Activated CD8-positive, alpha-beta memory T cell treated with anti-CD3 and anti-CD28 coated beads, Interleukin-2, amount 10 ng/mL, durations not matched to agents 7 days and 5 days (primary cell): ENCODE results near the gene RLF. TPM values are rescaled to one million over a fixed set of nuclear protein-coding genes. Genes with fewer than 3 reads are reported as not detected.
"Not testable (repeated sequence)": the region's sequence is repeated elsewhere in the genome, so short reads cannot be mapped to it uniquely, and the experiment has no call there.

Experiments
- ATAC-seq: fragments of 150-1000 bp; cut with Tn5 transposase; one replicate; pipeline ENCODE4 v1.10.0; 2021; ENCODE audit warnings: moderate library complexity
- CTCF ChIA-PET: fragments of 350-600 bp; sonication (Branson Sonifier 250); formaldehyde crosslinking; loops from one replicate; lab custom pipeline; 2021; ENCODE audit warnings: antibody characterized with exemption; lab: Charles Lee
- DNase-seq: peaks from one replicate; pipeline ENCODE4 v3.0.0-alpha.2; 2020
- H3K27ac Mint-ChIP-seq: one replicate; pipeline ENCODE4 v1.8.0; 2021; ENCODE audit warnings: mild to moderate bottlenecking, mixed read lengths
- H3K27me3 Mint-ChIP-seq: one replicate; pipeline ENCODE4 v1.8.0; 2021; ENCODE audit warnings: mixed read lengths
- H3K36me3 Mint-ChIP-seq: one replicate; pipeline ENCODE4 v1.8.0; 2021; ENCODE audit warnings: mild to moderate bottlenecking, mixed read lengths
- H3K4me1 Mint-ChIP-seq: one replicate; pipeline ENCODE4 v1.8.0; 2021; ENCODE audit warnings: mixed read lengths
- H3K4me3 Mint-ChIP-seq: one replicate; pipeline ENCODE4 v1.8.0; 2021; ENCODE audit warnings: mild to moderate bottlenecking, moderate library complexity, mixed read lengths
- H3K9me3 Mint-ChIP-seq: one replicate; pipeline ENCODE4 v1.8.0; 2022; ENCODE audit warnings: low read depth, mixed read lengths
- total RNA-seq, 2 experiments: library from RNA; stranded (reverse); gene quantifications; one replicate each; pipeline ENCODE4 v1.2.3, GENCODE V29; 2021

The RLF gene
- total RNA-seq, 2 experiments from 2014 or later = 18.8 to 21.4 TPM

DNA sequence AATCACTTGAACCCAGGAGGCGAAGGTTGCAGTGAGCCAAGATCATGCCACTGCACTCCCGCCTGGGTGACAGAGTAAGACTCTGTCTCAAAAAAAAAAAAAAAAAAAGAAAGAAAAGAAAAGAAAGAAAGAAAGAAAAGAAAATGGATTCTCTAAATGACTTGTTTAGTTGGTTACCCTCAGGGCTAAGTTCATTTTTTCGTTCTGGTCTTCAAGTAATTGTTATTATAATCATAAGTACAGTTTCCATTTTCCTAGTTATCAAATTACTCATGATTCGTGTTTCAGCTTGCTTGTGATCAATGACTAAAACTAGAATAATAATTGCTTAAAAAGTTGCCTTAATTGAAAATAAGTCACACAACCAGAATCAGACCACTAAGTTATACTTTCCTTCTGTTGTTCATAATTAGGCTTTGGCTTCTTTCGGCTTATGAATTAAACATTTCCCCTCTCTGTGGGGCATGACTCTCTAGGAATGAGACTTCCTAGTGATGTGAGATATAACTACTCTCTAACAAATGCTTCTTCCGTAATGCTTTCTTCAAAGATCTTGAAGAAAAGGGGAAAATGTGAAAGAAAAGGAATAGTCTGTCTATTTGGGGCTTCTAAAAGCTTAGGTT is 9.6 kb upstream of the RLF start:
- Mint-ChIP-seq H3K9me3 (no peaks in the 10 kb centered on the region), H3K27ac (no peak overlapping the region), H3K36me3 (no peaks in the 10 kb centered on the region), H3K4me3 (no peak overlapping the region), H3K27me3 (peaks cover 19% of the 10 kb centered on the region), H3K4me1 (peaks cover 13% of the 10 kb centered on the region)
- no peak for ATAC-seq
- CTCF ChIA-PET = interaction anchor here (0.6 to 9.4 kb wide), 26 partner anchors 9 to 471 kb away, joined by 3 to 216 read pairs (median 7); partner anchors contain the start of genes COL9A2, PPT1 and RLF
- no peak for DNase-seq

DNA sequence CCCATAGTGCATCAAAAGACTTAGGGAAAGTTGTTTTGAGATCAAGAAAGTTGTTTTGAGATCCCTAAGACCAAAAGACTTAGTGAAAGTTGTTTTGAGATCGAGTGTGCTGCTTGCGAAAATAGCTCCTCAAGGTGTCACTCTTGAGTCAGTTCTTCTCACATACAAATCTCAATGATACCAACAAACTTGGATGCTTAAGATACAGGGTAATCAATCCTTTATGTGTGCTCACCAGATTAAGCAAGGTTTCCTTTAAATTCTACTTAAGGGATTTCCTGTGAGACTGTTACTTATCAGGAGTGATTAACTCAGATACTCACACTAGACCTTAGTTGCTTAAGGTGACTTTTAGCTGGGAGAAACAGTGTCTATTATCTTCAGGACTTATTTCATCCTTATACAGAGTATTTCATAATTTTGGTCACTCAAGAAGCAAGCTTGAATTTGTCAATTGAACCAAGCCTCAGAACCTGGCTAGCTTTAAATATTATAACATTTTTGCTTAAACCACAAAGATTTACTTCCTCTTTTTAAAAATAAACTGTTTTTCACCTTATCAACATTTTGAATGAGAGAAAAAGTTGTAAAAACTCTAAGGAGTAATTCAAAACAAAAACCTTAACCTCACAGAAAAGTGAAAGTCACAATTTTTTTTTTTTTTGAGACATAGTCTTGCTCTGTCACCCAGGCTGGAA is 8.0 kb upstream of the RLF start:
- Mint-ChIP-seq H3K4me1 (peaks cover 11% of the 10 kb centered on the region), H3K9me3 (no peaks in the 10 kb centered on the region), H3K4me3 (no peak overlapping the region), H3K27me3 (peaks cover 4% of the 10 kb centered on the region), H3K36me3 (no peaks in the 10 kb centered on the region), H3K27ac (no peak overlapping the region)
- CTCF ChIA-PET = interaction anchor here (0.6 to 9.4 kb wide), 58 partner anchors 9 to 398 kb away, joined by 3 to 216 read pairs (median 5); partner anchors contain the start of genes COL9A2, PPT1, RLF and SMAP2
- peak; percentile 48 for DNase-seq
- ATAC-seq = peak; percentile 86

DNA sequence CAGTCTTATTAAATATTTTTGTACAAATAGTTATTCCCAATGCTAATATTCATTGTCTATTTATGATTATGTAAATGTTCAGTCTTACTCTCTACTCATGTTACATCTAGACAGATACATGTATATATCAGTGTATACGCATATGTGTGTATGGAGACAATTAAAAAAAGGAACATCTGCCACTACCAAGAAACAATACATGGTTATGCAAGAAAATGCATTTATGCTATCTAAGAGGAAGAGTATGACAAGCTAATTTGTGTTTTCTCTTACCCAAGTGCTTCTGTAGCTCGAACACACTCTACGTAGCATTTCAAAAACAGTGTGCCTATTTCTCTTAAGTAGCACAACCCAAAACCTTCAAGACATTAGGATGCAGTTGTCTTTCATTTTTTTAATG is 6.1 kb upstream of the RLF start:
- ATAC-seq (no peak), DNase-seq (no peak)
- no peaks in the 10 kb centered on the region for H3K36me3 Mint-ChIP-seq
- no peaks in the 10 kb centered on the region for H3K9me3 Mint-ChIP-seq
- no peak overlapping the region for H3K27ac Mint-ChIP-seq
- no peak overlapping the region for H3K4me3 Mint-ChIP-seq
- H3K27me3 Mint-ChIP-seq = no peaks in the 10 kb centered on the region
- CTCF ChIA-PET = interaction anchor here (0.6 to 9.4 kb wide), 12 partner anchors 12 to 314 kb away, joined by 3 to 216 read pairs (median 4); partner anchors contain the start of gene COL9A2
- peaks cover 11% of the 10 kb centered on the region for H3K4me1 Mint-ChIP-seq

DNA sequence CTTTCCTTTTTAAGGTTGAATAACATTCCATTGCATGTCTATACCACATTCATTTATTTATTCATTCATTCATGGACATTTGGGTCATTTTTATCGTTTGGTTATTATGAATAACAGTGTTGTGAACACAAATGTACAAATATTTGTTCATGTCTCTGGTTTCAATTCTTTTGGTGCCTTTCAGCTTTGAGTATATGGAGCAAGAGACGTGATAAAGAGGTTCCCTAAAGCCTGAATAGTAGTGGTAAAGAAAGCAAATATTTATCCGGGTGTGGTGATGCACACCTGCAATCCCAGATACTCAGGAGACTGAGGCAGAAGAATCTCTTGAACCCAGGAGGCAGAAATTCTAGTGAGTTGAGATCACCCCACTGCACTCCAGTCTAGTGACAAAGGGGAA is 5.3 kb upstream of the RLF start:
- Mint-ChIP-seq H3K36me3 (no peaks in the 10 kb centered on the region), H3K27ac (no peak overlapping the region), H3K4me1 (peaks cover 14% of the 10 kb centered on the region), H3K27me3 (no peaks in the 10 kb centered on the region), H3K4me3 (no peak overlapping the region), H3K9me3 (no peaks in the 10 kb centered on the region)
- ATAC-seq (no peak), DNase-seq (no peak)
- CTCF ChIA-PET = interaction anchor here (0.8 to 9.4 kb wide), 6 partner anchors 13 to 249 kb away, joined by 3 to 216 read pairs (median 36); partner anchors contain the start of gene COL9A2

DNA sequence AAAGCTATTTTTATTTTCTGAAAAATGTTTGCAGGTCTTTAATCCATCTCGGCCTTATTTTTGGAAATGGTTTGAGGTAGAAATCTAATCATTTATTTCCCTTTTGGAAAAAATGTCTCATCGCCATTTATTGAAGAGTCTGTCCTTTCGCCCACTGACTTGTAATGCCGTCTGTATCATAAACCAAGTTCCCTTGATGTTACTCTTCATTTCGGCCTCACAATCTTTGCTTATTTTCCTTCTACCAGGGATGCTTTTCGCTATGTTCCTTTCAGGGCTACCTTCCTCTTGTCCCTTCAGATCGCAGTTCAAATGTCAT is 422 bp upstream of the RLF start:
- DNase-seq (no peak), ATAC-seq (no peak)
- peaks cover 6% of the 10 kb centered on the region for H3K4me1 Mint-ChIP-seq
- H3K36me3 Mint-ChIP-seq = peaks cover 8% of the 10 kb centered on the region
- CTCF ChIA-PET = interaction anchor here (0.7 to 3.8 kb wide), 9 partner anchors 8 to 244 kb away, joined by 3 to 28 read pairs (median 4); partner anchors contain the start of gene COL9A2
- no peaks in the 10 kb centered on the region for H3K27me3 Mint-ChIP-seq
- H3K27ac Mint-ChIP-seq = no peak overlapping the region
- H3K9me3 Mint-ChIP-seq = no peaks in the 10 kb centered on the region
- H3K4me3 Mint-ChIP-seq = no peak overlapping the region

DNA sequence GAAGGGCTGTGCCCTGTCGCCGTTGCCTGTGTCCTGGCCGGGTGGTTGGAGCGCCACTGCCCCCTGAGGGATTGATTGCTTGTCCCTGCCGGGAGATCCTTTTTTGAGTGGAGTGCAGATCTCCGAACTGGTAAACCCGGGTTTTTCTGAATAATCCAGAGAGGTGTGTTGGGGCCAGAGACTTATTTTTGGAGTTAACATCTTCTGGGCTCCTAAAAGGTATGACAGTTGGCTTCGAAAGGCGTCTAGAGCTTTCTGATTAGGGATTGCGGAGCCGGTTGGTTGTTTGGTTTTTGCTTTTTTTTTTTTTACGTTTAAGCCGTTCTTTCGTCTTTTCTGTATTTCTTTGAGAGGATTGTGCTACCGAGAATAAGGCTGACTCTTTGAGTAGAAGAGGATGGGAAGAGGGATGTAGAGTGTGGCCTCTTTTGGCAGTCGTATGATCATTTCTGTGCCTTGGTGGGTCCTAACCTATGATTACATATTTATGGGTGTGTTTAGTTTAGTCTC is 756 bp downstream of the RLF start:
- Mint-ChIP-seq H3K9me3 (no peaks in the 10 kb centered on the region), H3K27ac (no peak overlapping the region), H3K4me3 (no peak overlapping the region), H3K4me1 (peaks cover 12% of the 10 kb centered on the region), H3K27me3 (no peaks in the 10 kb centered on the region), H3K36me3 (peaks cover 12% of the 10 kb centered on the region)
- CTCF ChIA-PET = interaction anchor here (1.1 to 3.8 kb wide), 13 partner anchors 9 to 243 kb away, joined by 3 to 28 read pairs (median 4); partner anchors contain the start of gene COL9A2
- ATAC-seq (no peak), DNase-seq (no peak)

DNA sequence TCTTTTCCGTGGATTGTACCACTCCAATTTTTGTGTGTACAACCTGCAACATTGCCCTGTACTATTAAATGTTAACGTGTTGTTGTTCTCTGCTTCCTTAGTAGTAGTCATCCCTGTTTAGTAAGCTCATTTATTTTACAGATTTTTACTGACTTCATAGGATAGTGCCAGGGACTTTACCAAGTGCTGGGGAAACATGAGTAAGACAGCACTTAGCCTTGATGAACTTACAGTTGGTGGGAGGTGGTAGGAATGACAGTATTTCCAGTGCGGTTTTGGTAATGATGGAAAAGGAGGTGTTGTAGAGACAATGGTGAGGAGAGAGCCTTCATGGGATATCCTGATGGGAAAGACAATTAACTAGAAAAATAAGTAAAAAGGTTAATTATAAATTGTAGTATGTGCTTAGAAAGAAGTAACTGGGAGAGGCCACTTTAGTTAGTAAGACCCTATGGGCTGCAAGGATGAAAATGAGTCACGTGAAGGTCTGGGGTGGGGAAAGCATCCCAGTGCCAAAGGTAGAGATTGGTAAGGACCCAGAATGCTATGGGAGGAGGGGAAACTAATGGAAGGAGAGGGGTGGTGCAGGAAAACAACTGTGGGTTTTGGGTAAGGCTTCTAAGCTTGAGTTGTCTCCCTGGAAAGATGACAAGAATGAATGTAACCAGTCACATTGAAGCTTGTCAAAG is 1.7 kb downstream of the RLF start:
- Mint-ChIP-seq H3K27me3 (no peaks in the 10 kb centered on the region), H3K4me3 (no peak overlapping the region), H3K4me1 (peaks cover 19% of the 10 kb centered on the region), H3K36me3 (peaks cover 18% of the 10 kb centered on the region), H3K27ac (no peak overlapping the region), H3K9me3 (no peaks in the 10 kb centered on the region)
- CTCF ChIA-PET = interaction anchor here (1.2 to 3.8 kb wide), 11 partner anchors 10 to 241 kb away, joined by 3 to 28 read pairs (median 4); partner anchors contain the start of genes COL9A2 and ZMPSTE24
- DNase-seq = no peak
- no peak for ATAC-seq

DNA sequence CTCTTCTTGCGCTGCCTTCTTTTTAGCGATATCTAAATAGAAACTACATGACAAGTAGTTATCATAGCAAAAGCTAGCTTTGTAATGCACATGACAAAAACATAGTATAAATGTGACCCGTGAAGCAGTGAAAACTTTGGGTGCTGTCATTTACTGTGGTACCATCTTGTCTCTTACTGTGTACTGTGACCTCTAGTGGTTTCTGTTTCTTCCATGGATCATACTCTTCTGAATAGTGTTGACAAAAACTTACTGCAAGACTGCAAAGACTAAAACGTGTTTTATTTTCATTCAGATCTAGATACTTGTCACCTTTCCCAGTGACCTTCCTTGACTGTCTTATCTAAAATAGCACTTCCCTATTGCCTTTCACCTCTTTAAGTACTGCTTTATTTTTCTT is 6.1 kb downstream of the RLF start:
- no peak overlapping the region for H3K4me3 Mint-ChIP-seq
- DNase-seq (no peak), ATAC-seq (no peak)
- no peak overlapping the region for H3K27ac Mint-ChIP-seq
- no peaks in the 10 kb centered on the region for H3K27me3 Mint-ChIP-seq
- no peaks in the 10 kb centered on the region for H3K9me3 Mint-ChIP-seq
- CTCF ChIA-PET = interaction anchor here (1.4 kb wide), 1 partner anchor 21 kb away, joined by 4 read pairs; no protein-coding TSS in a partner anchor
- peaks cover 19% of the 10 kb centered on the region for H3K36me3 Mint-ChIP-seq
- H3K4me1 Mint-ChIP-seq = peaks cover 17% of the 10 kb centered on the region

DNA sequence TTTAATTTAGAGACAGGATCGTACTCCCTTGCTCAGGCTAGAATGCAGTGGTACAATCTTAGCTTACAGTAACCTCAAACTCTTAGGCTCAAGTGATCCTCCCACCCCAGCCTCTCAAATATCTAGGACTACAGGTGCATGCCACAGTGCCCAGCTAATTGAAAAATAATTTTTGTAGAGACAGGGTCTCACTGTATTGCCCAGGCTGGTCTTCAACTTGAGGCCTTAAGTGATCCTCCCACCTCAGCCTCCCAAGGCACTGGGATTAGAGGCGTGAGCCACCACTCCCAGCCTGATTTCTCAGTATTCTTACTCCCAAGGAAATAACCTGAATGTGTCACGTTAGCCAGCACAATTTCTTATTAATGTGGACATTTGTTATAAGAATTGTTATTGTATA is 9.8 kb downstream of the RLF start:
- peaks cover 28% of the 10 kb centered on the region for H3K4me1 Mint-ChIP-seq
- no peaks in the 10 kb centered on the region for H3K9me3 Mint-ChIP-seq
- no peaks in the 10 kb centered on the region for H3K27me3 Mint-ChIP-seq
- DNase-seq = no peak
- ATAC-seq = no peak
- CTCF ChIA-PET = interaction anchor here (0.9 to 2.5 kb wide), 5 partner anchors 15 to 168 kb away, joined by 3 to 12 read pairs (median 4); no protein-coding TSS in a partner anchor
- no peak overlapping the region for H3K27ac Mint-ChIP-seq
- peaks cover 13% of the 10 kb centered on the region for H3K36me3 Mint-ChIP-seq
- no peak overlapping the region for H3K4me3 Mint-ChIP-seq

DNA sequence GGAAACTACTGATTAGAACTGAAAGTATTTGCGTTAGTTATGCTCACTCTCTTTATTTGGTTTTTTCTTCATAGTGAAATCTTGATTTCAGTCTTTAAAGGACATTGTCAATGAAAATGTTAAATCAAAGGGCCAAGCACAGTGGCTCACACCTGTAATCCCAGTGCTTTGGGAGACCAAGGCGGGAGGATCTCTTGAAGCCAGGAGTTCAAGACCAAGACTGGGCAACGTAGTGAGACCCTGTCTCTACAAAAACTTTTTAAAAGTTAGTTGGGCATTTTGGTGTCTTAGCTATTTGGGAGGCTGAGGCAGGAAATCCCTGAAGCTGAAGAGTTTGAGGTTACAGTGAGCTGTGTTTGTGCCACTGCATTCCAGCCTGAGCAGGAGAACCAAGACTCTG is 13.6 kb downstream of the RLF start:
- Mint-ChIP-seq H3K27me3 (no peaks in the 10 kb centered on the region), H3K36me3 (peaks cover 17% of the 10 kb centered on the region), H3K9me3 (no peaks in the 10 kb centered on the region), H3K4me3 (no peak overlapping the region), H3K27ac (no peak overlapping the region), H3K4me1 (peaks cover 35% of the 10 kb centered on the region)
- DNase-seq (no peak), ATAC-seq (no peak)
- CTCF ChIA-PET = interaction anchor here (0.6 to 1.4 kb wide), 2 partner anchors 22 to 99 kb away, joined by 3 to 5 read pairs; no protein-coding TSS in a partner anchor

DNA sequence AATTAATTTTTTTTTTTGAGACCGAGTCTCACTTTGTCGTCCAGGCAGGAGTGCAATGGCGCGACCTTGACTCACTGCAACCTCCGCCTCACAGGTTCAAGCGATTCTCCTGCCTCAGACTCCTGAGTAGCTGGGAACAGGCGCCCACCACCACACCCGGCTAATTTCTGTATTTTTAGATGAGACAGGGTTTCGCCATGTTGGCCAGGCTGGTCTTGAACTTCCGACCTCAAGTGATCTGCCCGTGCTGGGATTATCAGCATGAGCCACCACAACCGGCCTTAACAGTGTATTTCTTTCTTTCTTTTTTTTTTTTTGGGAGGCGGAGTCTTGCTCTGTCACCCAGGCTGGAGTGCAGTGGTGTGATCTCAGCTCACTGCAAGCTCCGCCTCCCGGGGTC is 15.8 kb downstream of the RLF start:
- DNase-seq, CTCF ChIA-PET, ATAC-seq, H3K9me3 Mint-ChIP-seq, H3K27ac Mint-ChIP-seq, H3K27me3 Mint-ChIP-seq, H3K4me3 Mint-ChIP-seq: not testable (repeated sequence)
- Mint-ChIP-seq H3K4me1 (peaks cover 42% of the 10 kb centered on the region), H3K36me3 (peaks cover 26% of the 10 kb centered on the region)

DNA sequence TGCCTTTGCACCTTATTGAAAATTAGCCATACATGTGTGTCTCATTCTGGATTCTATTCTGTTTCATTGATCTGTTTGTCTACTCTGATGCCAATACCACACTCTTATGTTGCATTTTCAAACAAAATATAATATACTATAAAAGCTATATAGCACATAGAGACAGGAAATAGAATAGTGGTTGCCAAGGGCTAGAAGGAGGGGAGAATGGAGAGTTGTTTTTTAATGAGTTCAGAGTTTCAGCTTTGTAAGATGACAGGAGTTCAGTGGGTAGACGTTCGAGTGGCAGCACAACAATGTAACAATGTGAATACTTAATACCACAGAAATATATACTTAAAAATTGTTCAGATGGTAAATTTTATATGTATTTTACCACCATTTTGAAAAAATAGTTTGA is 17.0 kb downstream of the RLF start:
- ATAC-seq (no peak), DNase-seq (no peak)
- no peaks in the 10 kb centered on the region for H3K9me3 Mint-ChIP-seq
- peaks cover 49% of the 10 kb centered on the region for H3K4me1 Mint-ChIP-seq
- no peak overlapping the region for H3K4me3 Mint-ChIP-seq
- H3K27me3 Mint-ChIP-seq = no peaks in the 10 kb centered on the region
- no peak overlapping the region for H3K27ac Mint-ChIP-seq
- CTCF ChIA-PET = interaction anchor here (0.8 to 1.2 kb wide), 4 partner anchors 16 to 227 kb away, joined by 3 read pairs; no protein-coding TSS in a partner anchor
- H3K36me3 Mint-ChIP-seq = peaks cover 26% of the 10 kb centered on the region
